AG04450 (cell line): ENCODE measurements around the gene KHSRP. TPM values are rescaled to one million over a fixed set of nuclear protein-coding genes. Genes with fewer than 3 reads are reported as not detected.

Source experiments
- CTCF ChIA-PET: fragments of 300-600, 350-600 bp; formaldehyde crosslinking; extraction: SDS; loops from one replicate; lab custom pipeline; 2022; ENCODE audit warnings: antibody characterized with exemption, inconsistent platforms; lab: Charles Lee
- POLR2A ChIA-PET: fragments of 350-600 bp; formaldehyde crosslinking; extraction: SDS; loops from one replicate; lab custom pipeline; 2021; ENCODE audit warnings: antibody characterized with exemption, inconsistent platforms; lab: Yijun Ruan, JAX
- DNase-seq: peaks from one replicate; pipeline ENCODE4 v3.0.0-alpha.2; 2011; ENCODE audit warnings: low read depth, low spot score
- H3K27ac ChIP-seq: one replicate; pipeline ENCODE4 v1.5.1; 2012; ENCODE audit warnings: low read depth, low read length, control low read depth
- H3K27me3 ChIP-seq: one replicate; pipeline ENCODE4 v1.6.0; 2012; ENCODE audit warnings: low read length; ENCODE audit not compliant: control insufficient read depth, insufficient read depth
- H3K4me3 ChIP-seq: 2 replicates; pipeline ENCODE4 v1.5.1; 2011; ENCODE audit warnings: mild to moderate bottlenecking, low read depth, low read length, control low read depth
- H3K9me3 ChIP-seq: 2 replicates; pipeline ENCODE4 v1.5.1; 2012; ENCODE audit warnings: low read length; ENCODE audit not compliant: control insufficient read depth, insufficient read depth
- polyA plus RNA-seq: library from polyadenylated mRNA; depleted of rRNA; stranded (reverse); fragments of >200 nt; gene quantifications from 2 replicates; pipeline ENCODE4 v1.2.3, GENCODE V29; 2011
- TF ChIP-seq, protein P1 (sequence below): IDR thresholded peaks from 2 replicates; pipeline ENCODE4 v1.5.1; 2011; ENCODE audit warnings: low read depth, low read length, control low read depth, inconsistent platforms

The KHSRP gene
- polyA plus RNA-seq, 1 experiment, result 57.0 TPM

GRCh38 chr19:6451583-6452222, 27.1 kb upstream of the KHSRP start:
- CTCF ChIA-PET, result interaction anchor here (0.6 kb wide), 1 partner anchor 1442 kb away, joined by 4 read pairs; no protein-coding TSS in a partner anchor
- no peaks in the 10 kb centered on the region for H3K27me3 ChIP-seq
- POLR2A ChIA-PET, result no interaction called here
- H3K27ac ChIP-seq, result no peak overlapping the region
- no peak for DNase-seq
- H3K9me3 ChIP-seq, result peaks cover 25% of the 10 kb centered on the region
- TF ChIP-seq, protein P1, sequence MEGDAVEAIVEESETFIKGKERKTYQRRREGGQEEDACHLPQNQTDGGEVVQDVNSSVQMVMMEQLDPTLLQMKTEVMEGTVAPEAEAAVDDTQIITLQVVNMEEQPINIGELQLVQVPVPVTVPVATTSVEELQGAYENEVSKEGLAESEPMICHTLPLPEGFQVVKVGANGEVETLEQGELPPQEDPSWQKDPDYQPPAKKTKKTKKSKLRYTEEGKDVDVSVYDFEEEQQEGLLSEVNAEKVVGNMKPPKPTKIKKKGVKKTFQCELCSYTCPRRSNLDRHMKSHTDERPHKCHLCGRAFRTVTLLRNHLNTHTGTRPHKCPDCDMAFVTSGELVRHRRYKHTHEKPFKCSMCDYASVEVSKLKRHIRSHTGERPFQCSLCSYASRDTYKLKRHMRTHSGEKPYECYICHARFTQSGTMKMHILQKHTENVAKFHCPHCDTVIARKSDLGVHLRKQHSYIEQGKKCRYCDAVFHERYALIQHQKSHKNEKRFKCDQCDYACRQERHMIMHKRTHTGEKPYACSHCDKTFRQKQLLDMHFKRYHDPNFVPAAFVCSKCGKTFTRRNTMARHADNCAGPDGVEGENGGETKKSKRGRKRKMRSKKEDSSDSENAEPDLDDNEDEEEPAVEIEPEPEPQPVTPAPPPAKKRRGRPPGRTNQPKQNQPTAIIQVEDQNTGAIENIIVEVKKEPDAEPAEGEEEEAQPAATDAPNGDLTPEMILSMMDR, result no peak
- H3K4me3 ChIP-seq, result no peak overlapping the region

DNA sequence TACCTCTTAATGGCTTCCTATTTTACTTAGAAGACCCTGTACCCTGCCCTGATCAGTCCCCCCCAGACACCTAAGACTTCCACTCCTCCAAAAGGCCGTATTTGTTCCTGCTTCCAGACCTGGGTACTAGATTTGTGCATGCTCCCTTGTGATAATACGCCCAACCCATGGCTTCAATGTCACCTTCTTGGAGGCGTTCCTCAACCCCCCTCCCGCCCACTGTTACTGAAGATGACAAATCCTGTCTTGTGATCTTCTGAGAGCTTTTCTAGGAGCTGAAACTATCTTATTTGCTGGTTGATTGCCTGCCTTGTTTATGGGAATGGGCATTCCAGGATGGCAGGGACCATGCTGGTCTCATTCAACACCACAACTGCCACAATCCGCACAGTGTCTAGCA, 25.6 kb upstream of the KHSRP start:
- H3K9me3 ChIP-seq, result peaks cover 14% of the 10 kb centered on the region
- no peak for DNase-seq
- POLR2A ChIA-PET, result no interaction called here
- no peak overlapping the region for H3K27ac ChIP-seq
- H3K4me3 ChIP-seq, result no peak overlapping the region
- CTCF ChIA-PET, result no interaction called here
- TF ChIP-seq, protein P1, result no peak
- H3K27me3 ChIP-seq, result no peaks in the 10 kb centered on the region

DNA sequence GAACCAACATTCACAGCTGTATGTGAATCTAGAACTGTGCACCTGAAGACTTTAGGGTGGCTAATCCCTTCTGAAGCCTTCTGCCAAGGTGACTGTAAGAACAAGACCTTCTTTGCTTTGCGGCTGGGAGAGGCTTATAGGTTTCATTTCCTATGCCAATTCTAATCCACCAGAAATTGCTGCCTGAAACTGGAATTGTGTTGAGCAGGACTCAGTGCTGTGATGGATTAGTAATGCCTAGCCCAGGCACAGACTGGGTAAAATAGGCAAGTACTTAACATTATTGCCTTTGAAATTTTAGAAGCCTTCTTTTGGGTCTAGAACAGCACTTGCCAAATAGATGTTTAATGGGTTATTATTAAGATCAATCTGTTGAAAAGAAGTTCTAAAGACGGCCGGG, 23.4 kb upstream of the KHSRP start:
- H3K9me3 ChIP-seq, result no peaks in the 10 kb centered on the region; the same call in 1 of the 2 replicates
- TF ChIP-seq, protein P1, result no peak
- no peak overlapping the region for H3K4me3 ChIP-seq
- H3K27ac ChIP-seq, result no peak overlapping the region
- H3K27me3 ChIP-seq, result no peaks in the 10 kb centered on the region
- POLR2A ChIA-PET, result no interaction called here
- no peak for DNase-seq
- CTCF ChIA-PET, result no interaction called here

- TF ChIP-seq, protein P1, result no peak
- CTCF ChIA-PET, result no interaction called here
Observed at GRCh38 chr19:6446452-6446851, 21.8 kb upstream of the KHSRP start.

GRCh38 chr19:6443986-6444385, 19.4 kb upstream of the KHSRP start:
- Histone ChIP-seq H3K27ac (no peak overlapping the region), H3K27me3 (no peaks in the 10 kb centered on the region), H3K9me3 (no peaks in the 10 kb centered on the region; the same call in 1 of the 2 replicates), H3K4me3 (no peak overlapping the region)
- DNase-seq, result no peak
- ChIA-PET POLR2A (no interaction called here), CTCF (no interaction called here)
- TF ChIP-seq, protein P1, result no peak

More at GRCh38 chr19:6446452-6446851, 21.8 kb upstream of the KHSRP start:
- no peak overlapping the region for H3K4me3 ChIP-seq
- POLR2A ChIA-PET, result no interaction called here
- H3K27me3 ChIP-seq, result no peaks in the 10 kb centered on the region
- no peak overlapping the region for H3K27ac ChIP-seq
- no peaks in the 10 kb centered on the region; the same call in 1 of the 2 replicates for H3K9me3 ChIP-seq
- DNase-seq, result no peak
